BJ (cell line): Measurements from ENCODE around the gene CSF1R. TPM values are rescaled to one million over a fixed set of nuclear protein-coding genes. Genes with fewer than 3 reads are reported as not detected.

Source experiments
- CTCF ChIA-PET: fragments of 350-600 bp; formaldehyde crosslinking; extraction: SDS; loops from one replicate; lab custom pipeline; 2021; ENCODE audit warnings: antibody characterized with exemption, inconsistent platforms; lab: Yijun Ruan, JAX
- POLR2A ChIA-PET: fragments of 300-600 bp; sonication (Branson Sonifier 250); formaldehyde crosslinking; extraction: SDS; loops from one replicate; lab custom pipeline; 2021; ENCODE audit warnings: antibody characterized with exemption; lab: Charles Lee
- DNase-seq: peaks from one replicate; pipeline ENCODE4 v3.0.0-alpha.2; 2011; ENCODE audit warnings: low read depth
- H3K27me3 ChIP-seq: 2 replicates; pipeline ENCODE4 v1.6.0; 2011; ENCODE audit warnings: low read length; ENCODE audit not compliant: control insufficient read depth, insufficient read depth
- H3K36me3 ChIP-seq: 2 replicates; pipeline ENCODE4 v1.5.1; 2011; ENCODE audit warnings: low read length; ENCODE audit not compliant: control insufficient read depth, insufficient read depth
- H3K4me3 ChIP-seq: 2 replicates; pipeline ENCODE4 v1.5.1; 2011; ENCODE audit warnings: low read depth, mild to moderate bottlenecking, control low read depth, low read length
- polyA plus RNA-seq: library from polyadenylated mRNA; depleted of rRNA; stranded (reverse); fragments of >200 nt; gene quantifications from 2 replicates; pipeline ENCODE4 v1.2.3, GENCODE V29; 2011
- TF ChIP-seq, protein P1 (sequence below): IDR thresholded peaks from 2 replicates; pipeline ENCODE4 v1.5.1; 2011; ENCODE audit warnings: low read depth, mild to moderate bottlenecking, control low read depth, inconsistent platforms, low read length, moderate library complexity; ENCODE audit not compliant: insufficient read depth

Gene CSF1R
- polyA plus RNA-seq, 1 experiment, result 0.29 TPM

DNA sequence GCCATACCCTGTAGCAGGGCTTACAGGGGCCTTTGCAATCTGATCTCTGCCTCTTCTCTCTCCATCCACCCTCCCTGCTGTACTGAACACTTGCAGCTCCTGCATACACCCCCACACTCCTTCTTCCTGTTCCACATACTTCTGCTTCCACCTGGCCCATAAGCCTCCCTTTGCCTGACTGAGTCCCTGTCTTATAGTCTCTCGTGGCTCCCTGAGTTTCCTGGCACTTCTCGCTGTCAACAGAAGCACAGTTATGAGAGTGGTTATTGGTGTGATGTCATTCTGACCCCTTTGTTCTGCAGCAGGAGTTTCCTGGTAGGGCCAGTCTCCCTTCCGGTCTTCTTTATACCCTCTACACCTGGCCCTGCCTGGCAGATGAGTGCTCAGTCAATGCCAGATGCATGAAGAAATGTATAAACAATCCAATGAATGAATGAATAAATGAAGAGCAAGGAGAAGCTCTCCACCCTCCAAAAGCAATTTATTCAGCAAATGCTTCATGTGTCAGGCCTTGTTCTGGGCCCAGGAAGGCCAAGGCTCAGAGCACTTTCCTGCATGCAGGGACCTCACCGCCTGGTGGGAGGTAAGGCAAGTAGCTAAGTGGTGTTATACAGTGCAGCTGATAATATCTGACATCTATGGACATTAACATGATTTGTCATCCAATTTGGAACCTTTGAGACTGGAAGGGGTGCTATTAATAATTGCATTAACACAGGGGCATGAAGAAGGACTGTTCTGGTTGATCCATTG lies 20.5 kb upstream of the CSF1R start:
- POLR2A ChIA-PET, result no interaction called here
- no peak for DNase-seq
- CTCF ChIA-PET, result interaction anchor here (0.7 to 1.3 kb wide), 5 partner anchors 9 to 101 kb away, joined by 3 to 4 read pairs (median 3); no protein-coding TSS in a partner anchor
- Histone ChIP-seq H3K4me3 (no peak overlapping the region), H3K27me3 (no peaks in the 10 kb centered on the region), H3K36me3 (no peaks in the 10 kb centered on the region)
- TF ChIP-seq, protein P1, sequence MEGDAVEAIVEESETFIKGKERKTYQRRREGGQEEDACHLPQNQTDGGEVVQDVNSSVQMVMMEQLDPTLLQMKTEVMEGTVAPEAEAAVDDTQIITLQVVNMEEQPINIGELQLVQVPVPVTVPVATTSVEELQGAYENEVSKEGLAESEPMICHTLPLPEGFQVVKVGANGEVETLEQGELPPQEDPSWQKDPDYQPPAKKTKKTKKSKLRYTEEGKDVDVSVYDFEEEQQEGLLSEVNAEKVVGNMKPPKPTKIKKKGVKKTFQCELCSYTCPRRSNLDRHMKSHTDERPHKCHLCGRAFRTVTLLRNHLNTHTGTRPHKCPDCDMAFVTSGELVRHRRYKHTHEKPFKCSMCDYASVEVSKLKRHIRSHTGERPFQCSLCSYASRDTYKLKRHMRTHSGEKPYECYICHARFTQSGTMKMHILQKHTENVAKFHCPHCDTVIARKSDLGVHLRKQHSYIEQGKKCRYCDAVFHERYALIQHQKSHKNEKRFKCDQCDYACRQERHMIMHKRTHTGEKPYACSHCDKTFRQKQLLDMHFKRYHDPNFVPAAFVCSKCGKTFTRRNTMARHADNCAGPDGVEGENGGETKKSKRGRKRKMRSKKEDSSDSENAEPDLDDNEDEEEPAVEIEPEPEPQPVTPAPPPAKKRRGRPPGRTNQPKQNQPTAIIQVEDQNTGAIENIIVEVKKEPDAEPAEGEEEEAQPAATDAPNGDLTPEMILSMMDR, result no peak

DNA sequence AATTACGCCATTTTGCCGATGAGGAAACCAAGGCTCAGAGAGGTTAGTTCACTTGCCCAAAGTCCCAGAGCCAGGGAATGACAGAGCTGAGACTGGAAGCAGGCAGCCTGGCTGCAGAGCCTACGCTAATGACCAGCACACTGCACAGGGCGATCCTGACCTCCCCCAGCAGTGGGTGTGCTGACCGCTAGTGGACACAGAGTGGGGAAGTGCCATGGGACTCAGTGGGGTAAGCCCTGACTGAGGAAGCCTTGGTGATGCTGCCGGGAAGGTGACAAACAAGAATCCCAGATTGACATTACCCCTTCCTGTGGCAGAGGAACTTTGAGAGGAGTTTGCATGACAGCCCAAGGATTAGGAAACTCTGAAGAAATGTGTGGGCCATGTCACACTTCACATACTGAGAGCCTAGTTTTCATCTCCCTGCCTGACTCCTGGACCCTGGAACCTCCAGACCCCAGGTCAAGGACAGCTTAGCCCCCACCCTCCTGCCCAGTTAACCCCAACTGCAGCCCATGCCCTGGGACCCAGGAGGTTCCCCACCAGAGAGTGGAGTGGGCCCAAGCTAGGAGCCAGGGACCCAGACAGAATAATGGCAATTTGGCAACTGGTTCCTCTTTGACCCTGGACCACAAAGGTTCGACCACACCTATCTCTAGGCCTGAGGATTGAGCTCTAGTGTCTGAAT lies 19.7 kb upstream of the CSF1R start:
- Histone ChIP-seq H3K36me3 (no peaks in the 10 kb centered on the region), H3K4me3 (no peak overlapping the region), H3K27me3 (no peaks in the 10 kb centered on the region)
- DNase-seq, result no peak
- POLR2A ChIA-PET, result no interaction called here
- TF ChIP-seq, protein P1, result no peak
- CTCF ChIA-PET, result interaction anchor here (0.7 to 1.4 kb wide), 3 partner anchors 9 to 38 kb away, joined by 3 to 4 read pairs (median 3); no protein-coding TSS in a partner anchor

DNA sequence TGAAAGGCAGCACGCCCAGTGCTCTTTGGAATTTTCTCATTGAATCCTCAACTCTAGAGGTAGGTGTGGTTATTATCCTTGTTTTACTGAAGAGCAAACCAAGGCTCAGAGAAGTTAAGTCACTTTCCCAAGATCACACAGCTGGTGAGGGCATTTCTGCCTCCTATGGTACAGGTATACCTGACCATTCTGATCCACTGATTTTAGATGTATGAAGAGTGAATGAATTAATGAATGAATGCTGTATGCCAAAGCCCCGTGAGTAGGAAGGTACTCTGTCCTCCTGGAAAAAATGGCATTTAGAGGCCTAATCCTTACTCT lies 18.2 kb upstream of the CSF1R start:
- ChIA-PET CTCF (no interaction called here), POLR2A (no interaction called here)
- DNase-seq, result no peak
- H3K36me3 ChIP-seq, result no peaks in the 10 kb centered on the region
- TF ChIP-seq, protein P1, result no peak
- H3K4me3 ChIP-seq, result no peak overlapping the region
- H3K27me3 ChIP-seq, result no peaks in the 10 kb centered on the region

DNA sequence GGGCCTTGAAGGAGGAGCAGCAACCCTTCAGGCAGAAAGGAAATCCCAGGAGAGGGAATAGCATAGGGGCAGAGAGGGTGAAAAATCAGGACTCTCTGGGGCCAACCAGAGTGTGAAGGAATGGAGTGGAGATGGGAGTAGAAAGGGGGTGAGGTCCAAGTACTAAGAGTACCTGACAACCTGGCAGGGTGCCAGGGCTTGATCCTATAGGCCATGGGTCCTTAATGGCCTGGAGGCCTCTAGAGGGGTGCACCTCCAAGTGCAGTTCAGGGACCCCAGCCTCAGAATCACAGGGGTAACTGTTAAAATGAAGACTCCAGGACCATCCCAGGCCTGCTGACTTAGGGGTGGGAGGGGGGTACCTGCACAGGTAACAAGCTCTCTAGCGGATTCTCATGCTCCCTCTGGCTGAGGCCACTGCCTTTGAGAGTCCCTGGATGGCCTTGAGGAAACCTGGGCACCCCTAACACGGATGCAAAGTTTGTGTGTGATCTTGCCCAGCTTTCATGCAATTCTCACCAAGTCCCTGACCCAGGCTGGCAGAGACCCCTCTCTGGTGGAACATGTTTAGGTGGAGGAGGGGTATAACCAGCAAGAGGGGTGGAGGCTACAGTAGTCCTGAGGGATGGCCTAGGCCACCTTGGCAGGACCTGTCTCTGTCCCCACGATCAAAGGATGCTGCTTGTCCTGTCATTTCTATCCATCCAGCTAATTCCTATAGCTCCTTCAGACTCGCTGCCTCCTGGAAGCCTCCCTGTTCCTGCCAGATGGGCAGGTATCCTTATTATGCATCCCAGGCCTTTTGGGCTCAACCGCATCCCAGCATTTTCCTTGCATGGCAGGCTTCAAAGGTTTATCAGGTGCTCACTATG lies 17.6 kb upstream of the CSF1R start:
- CTCF ChIA-PET, result interaction anchor here (1.3 kb wide), 1 partner anchor 8 kb away, joined by 5 read pairs; no protein-coding TSS in a partner anchor

More for the DNA sequence above, 17.6 kb upstream of the CSF1R start:
- Histone ChIP-seq H3K27me3 (no peaks in the 10 kb centered on the region), H3K36me3 (no peaks in the 10 kb centered on the region), H3K4me3 (no peak overlapping the region)
- TF ChIP-seq, protein P1, result no peak
- POLR2A ChIA-PET, result no interaction called here
- DNase-seq, result no peak
